NCI-H1436 treated with DMSO at 0.1 percent for 48 hours (cell line): Measurements from ENCODE around the gene DIP2A.
"Not testable (repeated sequence)": the region's sequence is repeated elsewhere in the genome, so short reads cannot be mapped to it uniquely, and the experiment has no call there.

Source experiments
- DNase-seq: peaks from one replicate; lab custom pipeline; 2025; lab: John Stamatoyannopoulos, UW

Gene DIP2A

GRCh38 chr21:46557469-46557868 lies 98.8 kb downstream of the DIP2A start:
- no peak for DNase-seq

- DNase-seq, result no peak
Observed at GRCh38 chr21:46557919-46558392, 99.3 kb downstream of the DIP2A start.

- no peak for DNase-seq
Observed at GRCh38 chr21:46559291-46559983, 100.7 kb downstream of the DIP2A start.

- DNase-seq, result no peak
Observed at GRCh38 chr21:46560568-46561444, 102.1 kb downstream of the DIP2A start.

GRCh38 chr21:46561445-46562090 lies 102.9 kb downstream of the DIP2A start:
- DNase-seq, result no peak

- no peak for DNase-seq
Observed at GRCh38 chr21:46562472-46562871, 103.8 kb downstream of the DIP2A start.

GRCh38 chr21:46562964-46563607 lies 104.4 kb downstream of the DIP2A start:
- DNase-seq, result no peak

GRCh38 chr21:46564391-46564790 lies 105.7 kb downstream of the DIP2A start:
- no peak for DNase-seq

GRCh38 chr21:46567348-46567747 lies 108.7 kb downstream of the DIP2A start:
- no peak for DNase-seq

GRCh38 chr21:46568562-46568961 lies 109.9 kb downstream of the DIP2A start:
- no peak for DNase-seq

- DNase-seq, result no peak
Observed at GRCh38 chr21:46569081-46569480, 110.4 kb downstream of the DIP2A start.

- DNase-seq, result no peak
Observed at GRCh38 chr21:46570119-46570518, 111.4 kb downstream of the DIP2A start.

GRCh38 chr21:46570631-46571030 lies 111.9 kb downstream of the DIP2A start:
- no peak for DNase-seq

- no peak for DNase-seq
Observed at GRCh38 chr21:46572850-46573249, 114.2 kb downstream of the DIP2A start.

GRCh38 chr21:46577786-46578185 lies 119.1 kb downstream of the DIP2A start:
- not testable (repeated sequence) for DNase-seq

GRCh38 chr21:46579394-46579793 lies 120.7 kb downstream of the DIP2A start:
- not testable (repeated sequence) for DNase-seq

GRCh38 chr21:46581780-46582307 lies 123.2 kb downstream of the DIP2A start:
- DNase-seq, result no peak

- peak; percentile 58 for DNase-seq
Observed at GRCh38 chr21:46585191-46585953, 126.7 kb downstream of the DIP2A start.

- DNase-seq, result no peak
Observed at GRCh38 chr21:46594276-46594675, 135.6 kb downstream of the DIP2A start.

GRCh38 chr21:46596201-46596600 lies 137.5 kb downstream of the DIP2A start:
- no peak for DNase-seq

GRCh38 chr21:46597031-46597430 lies 138.3 kb downstream of the DIP2A start:
- DNase-seq, result no peak
